ENCODE data around the gene PCDHA10. TPM values are rescaled to one million over a fixed set of nuclear protein-coding genes. Genes with fewer than 3 reads are reported as not detected.

Gene PCDHA10, protein sequence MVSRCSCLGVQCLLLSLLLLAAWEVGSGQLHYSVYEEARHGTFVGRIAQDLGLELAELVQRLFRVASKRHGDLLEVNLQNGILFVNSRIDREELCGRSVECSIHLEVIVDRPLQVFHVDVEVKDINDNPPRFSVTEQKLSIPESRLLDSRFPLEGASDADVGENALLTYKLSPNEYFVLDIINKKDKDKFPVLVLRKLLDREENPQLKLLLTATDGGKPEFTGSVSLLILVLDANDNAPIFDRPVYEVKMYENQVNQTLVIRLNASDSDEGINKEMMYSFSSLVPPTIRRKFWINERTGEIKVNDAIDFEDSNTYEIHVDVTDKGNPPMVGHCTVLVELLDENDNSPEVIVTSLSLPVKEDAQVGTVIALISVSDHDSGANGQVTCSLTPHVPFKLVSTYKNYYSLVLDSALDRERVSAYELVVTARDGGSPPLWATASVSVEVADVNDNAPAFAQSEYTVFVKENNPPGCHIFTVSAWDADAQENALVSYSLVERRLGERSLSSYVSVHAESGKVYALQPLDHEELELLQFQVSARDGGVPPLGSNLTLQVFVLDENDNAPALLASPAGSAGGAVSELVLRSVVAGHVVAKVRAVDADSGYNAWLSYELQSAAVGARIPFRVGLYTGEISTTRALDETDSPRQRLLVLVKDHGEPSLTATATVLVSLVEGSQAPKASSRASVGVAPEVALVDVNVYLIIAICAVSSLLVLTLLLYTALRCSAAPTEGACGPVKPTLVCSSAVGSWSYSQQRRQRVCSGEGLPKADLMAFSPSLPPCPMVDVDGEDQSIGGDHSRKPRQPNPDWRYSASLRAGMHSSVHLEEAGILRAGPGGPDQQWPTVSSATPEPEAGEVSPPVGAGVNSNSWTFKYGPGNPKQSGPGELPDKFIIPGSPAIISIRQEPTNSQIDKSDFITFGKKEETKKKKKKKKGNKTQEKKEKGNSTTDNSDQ
- total RNA-seq, result not detected

DNA sequence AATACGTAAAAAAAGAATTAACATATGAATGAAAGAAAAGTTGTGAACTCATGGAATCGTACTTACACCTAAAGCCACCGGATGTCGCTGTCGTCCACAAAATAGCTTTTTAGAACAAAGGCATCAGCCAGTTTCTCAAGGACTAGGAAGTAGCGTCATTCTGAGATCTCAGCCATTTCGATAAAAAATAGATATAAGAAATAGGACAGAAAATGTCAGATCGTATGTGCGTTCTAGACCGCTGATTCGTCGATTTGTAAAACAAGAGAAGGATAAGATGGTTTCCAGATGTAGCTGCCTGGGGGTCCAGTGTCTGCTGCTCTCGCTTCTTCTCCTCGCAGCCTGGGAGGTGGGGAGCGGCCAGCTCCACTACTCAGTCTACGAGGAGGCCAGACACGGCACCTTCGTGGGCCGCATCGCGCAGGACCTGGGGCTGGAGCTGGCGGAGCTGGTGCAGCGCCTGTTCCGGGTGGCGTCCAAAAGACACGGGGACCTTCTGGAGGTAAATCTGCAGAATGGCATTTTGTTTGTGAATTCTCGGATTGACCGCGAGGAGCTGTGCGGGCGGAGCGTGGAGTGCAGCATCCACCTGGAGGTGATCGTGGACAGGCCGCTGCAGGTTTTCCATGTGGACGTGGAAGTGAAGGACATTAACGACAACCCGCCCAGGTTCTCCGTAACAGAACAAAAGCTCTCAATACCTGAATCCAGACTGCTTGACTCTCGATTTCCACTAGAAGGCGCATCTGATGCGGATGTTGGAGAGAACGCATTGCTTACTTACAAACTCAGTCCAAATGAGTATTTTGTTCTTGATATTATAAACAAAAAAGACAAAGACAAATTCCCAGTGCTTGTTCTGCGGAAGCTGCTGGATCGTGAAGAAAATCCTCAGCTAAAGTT lies at the start of gene PCDHA10:
TSS of gene PCDHA10 (plus strand) at position 126 of the 903 bp plus-strand sequence. CDS start at position 278, 152 bp downstream.

DNA sequence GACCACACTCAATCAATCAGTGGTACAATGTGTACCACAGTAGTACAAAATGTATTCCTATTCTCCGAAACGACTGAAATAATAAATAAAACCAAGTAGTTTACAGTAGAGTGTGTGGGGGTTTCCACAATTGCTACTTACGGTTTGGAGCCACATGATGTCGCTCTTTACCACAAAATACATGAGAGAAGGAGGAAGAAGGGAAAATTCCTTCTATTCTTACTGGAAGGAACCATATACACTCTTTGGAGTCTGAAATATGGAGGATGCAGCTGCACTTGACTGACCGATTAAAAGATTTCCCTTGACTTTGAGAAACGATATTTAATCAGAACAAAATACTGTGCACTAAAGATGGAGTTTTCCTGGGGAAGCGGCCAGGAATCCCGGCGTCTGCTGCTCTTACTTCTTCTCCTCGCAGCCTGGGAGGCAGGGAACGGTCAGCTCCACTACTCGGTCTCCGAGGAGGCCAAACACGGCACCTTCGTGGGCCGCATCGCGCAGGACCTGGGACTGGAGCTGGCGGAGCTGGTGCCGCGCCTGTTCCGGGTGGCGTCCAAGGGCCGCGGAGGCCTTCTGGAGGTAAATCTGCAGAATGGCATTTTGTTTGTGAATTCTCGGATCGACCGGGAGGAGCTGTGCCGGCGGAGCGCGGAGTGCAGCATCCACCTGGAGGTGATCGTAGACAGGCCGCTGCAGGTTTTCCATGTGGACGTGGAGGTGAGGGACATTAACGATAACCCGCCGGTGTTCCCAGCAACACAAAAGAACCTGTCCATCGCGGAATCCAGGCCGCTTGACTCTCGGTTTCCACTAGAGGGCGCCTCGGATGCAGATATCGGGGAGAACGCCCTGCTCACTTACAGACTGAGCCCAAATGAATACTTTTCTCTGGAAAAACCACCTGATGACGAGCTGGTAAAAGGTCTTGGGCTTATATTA lies 48.6 kb upstream of the PCDHA10 start, which contains the start of gene PCDHA4:
TSS of gene PCDHA4 (plus strand) at position 235 of the 942 bp plus-strand sequence.

DNA sequence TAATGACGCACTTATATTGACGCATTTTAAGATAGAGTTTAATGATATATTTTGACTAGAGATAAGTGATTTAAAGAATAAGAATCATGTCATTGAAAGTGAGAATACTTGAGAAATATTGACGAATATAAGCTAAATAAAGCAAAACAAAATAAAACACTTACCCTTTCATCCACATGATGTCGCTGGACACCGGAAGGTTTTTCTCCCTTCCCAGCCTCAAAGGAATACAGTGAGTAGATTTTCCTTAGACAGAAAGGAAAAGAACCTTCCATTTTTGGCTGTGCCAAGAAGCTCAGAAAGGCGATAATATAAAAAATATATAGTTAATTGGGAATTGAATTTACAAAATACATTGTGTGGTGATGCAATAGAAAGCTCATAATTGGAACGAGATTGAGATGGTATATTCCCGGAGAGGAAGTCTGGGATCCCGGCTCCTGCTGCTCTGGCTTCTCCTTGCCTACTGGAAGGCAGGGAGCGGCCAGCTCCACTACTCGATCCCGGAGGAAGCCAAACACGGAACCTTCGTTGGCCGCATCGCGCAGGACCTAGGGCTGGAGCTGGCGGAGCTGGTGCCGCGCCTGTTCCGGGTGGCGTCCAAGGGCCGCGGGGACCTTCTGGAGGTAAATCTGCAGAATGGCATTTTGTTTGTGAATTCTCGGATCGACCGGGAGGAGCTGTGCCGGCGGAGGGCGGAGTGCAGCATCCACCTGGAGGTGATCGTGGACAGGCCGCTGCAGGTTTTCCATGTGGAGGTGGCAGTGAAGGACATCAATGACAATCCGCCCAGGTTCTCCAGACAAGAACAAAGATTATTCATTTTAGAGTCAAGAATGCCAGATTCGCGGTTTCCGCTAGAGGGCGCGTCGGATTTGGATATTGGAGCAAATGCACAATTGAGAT lies 34.1 kb upstream of the PCDHA10 start, which contains the start of gene PCDHA5:
TSS of gene PCDHA5 (plus strand) at position 239 of the 906 bp plus-strand sequence.

DNA sequence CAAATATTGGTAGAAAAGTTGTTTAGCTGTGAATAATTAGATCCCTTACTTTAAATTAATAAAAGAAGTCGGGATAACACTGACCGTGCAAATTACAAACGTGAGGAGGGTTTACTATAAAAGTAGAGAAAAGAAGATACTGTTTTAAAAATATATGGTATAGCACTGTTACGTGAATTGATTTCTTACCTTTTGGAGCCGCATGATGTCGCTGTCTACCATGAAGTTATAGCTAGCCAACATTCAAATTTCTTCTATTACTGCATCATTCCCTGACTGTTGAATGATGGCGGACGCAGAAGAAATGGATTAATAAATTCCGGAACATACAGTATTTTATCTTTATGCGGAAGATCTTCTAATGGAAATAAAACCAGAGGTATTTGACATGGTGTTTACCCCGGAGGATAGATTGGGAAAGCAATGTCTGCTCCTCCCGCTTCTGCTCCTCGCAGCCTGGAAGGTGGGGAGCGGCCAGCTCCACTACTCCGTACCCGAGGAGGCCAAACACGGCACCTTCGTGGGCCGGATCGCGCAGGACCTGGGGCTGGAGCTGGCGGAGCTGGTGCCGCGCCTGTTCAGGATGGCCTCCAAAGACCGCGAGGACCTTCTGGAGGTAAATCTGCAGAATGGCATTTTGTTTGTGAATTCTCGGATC lies 27.9 kb upstream of the PCDHA10 start, which contains the start of gene PCDHA6:
TSS of gene PCDHA6 (plus strand) at position 257 of the 658 bp plus-strand sequence. CDS start at position 389, 132 bp downstream.

DNA sequence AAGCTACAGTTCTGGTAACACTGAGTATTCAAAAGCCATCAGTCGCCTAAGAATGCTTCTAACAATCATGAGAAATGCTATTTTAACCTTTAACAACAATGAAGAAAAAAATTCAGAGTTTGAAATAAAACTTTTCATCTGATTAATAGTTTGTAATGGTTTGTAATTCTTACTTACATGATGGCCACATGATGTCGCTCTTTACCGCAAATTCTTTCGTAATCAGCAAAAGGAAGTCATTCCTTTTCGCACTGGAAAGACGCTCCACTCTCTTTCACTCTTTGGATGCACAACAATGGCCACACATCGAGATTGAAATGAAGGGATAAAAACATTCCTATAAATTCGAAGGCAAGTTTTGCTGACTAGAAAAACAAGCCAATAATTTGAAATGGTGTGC lies 21.7 kb upstream of the PCDHA10 start, which contains the start of gene PCDHA7:
TSS of gene PCDHA7 (plus strand) at position 277 of the 400 bp plus-strand sequence. CDS start at position 392, 115 bp downstream.

DNA sequence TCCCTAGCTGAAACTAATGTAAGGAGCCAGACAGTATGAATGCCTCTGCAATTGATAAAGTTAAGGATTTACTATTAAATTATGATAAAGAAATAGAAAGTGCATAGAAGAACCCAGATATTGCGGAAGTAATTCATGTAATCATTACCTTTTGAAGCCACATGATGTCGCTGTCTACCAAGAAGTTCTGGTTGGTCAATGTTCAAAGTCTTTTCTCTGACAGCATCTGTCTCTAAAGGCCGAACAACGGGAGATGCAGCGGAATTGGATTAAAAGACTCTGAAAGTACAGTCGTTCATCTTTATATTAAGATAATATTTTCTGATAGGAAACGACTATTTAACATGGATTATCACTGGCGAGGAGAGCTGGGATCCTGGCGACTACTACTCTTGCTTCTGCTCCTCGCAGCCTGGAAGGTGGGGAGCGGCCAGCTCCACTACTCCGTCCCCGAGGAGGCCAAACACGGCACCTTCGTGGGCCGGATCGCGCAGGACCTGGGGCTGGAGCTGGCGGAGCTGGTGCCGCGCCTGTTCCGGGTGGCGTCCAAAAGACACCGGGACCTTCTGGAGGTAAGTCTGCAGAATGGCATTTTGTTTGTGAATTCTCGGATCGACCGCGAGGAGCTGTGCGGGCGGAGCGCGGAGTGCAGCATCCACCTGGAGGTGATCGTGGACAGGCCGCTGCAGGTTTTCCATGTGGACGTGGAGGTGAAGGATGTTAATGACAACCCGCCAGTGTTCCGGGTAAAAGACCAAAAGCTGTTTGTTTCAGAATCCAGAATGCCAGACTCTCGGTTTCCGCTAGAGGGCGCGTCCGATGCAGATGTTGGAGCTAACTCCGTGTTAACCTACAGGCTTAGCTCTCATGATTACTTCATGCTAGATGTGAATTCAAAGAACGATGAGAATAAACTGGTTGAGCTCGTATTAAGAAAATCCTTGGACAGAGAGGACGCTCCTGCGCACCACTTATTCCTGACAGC lies 14.4 kb upstream of the PCDHA10 start, which contains the start of gene PCDHA8:
TSS of gene PCDHA8 (plus strand) at position 210 of the 985 bp plus-strand sequence. CDS start at position 345, 135 bp downstream.

DNA sequence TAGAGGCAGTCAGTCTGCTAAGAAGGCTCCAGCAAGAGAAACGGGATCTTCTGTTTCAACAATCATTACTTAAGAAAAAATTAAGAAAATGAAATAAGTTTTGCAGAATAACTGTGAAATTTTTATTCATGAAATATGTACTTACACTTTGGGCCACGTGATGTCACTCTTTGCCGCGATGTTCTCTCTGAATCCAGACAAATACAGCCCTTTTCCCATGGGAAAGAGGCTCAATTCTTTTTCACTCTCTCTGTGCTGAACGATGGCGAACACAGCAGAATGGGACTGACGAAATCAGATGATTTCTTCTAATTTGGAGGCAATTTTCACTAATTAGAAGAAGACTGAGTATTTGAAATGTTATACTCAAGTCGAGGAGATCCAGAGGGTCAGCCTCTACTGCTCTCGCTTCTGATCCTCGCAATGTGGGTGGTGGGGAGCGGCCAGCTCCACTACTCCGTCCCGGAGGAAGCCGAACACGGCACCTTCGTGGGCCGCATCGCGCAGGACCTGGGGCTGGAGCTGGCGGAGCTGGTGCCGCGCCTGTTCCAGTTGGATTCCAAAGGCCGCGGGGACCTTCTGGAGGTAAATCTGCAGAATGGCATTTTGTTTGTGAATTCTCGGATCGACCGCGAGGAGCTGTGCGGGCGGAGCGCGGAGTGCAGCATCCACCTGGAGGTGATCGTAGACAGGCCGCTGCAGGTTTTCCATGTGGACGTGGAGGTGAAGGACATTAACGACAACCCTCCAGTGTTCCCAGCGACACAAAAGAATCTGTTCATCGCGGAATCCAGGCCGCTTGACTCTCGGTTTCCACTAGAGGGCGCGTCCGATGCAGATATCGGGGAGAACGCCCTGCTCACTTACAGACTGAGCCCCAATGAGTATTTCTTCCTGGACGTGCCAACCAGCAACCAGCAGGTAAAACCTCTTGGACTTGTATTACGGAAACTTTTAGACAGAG lies 7.3 kb upstream of the PCDHA10 start, which contains the start of gene PCDHA9:
TSS of gene PCDHA9 (plus strand) at position 244 of the 964 bp plus-strand sequence. CDS start at position 358, 114 bp downstream.

DNA sequence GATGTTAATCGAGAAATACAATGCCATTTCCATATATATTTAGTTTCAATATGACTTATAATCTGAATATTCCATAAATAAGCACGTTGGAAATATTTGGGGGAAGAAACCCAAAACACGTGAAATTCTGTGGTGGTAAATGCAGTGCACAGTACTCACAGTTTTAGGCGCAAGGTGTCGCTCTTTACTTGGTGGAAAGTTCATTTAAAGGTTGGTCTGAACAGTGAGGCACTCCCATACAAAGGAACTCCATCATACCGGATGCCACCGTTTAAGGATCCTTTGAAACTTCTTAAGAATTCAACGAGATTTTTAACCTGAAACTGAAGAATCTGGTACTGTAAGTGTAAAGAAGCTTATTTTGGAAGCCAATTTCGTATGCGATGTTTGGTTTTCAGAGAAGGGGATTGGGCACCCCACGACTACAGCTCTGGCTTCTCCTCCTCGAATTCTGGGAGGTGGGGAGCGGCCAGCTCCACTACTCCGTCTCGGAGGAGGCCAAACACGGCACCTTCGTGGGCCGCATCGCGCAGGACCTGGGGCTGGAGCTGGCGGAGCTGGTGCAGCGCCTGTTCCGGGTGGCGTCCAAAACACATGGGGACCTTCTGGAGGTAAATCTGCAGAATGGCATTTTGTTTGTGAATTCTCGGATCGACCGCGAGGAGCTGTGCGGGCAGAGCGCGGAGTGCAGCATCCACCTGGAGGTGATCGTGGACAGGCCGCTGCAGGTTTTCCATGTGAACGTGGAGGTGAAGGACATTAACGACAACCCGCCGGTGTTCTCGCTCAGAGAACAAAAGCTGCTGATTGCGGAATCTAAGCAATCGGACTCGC lies 13.2 kb downstream of the PCDHA10 start, which contains the start of gene PCDHA11:
TSS of gene PCDHA11 (plus strand) at position 237 of the 834 bp plus-strand sequence. CDS start at position 384, 147 bp downstream.

DNA sequence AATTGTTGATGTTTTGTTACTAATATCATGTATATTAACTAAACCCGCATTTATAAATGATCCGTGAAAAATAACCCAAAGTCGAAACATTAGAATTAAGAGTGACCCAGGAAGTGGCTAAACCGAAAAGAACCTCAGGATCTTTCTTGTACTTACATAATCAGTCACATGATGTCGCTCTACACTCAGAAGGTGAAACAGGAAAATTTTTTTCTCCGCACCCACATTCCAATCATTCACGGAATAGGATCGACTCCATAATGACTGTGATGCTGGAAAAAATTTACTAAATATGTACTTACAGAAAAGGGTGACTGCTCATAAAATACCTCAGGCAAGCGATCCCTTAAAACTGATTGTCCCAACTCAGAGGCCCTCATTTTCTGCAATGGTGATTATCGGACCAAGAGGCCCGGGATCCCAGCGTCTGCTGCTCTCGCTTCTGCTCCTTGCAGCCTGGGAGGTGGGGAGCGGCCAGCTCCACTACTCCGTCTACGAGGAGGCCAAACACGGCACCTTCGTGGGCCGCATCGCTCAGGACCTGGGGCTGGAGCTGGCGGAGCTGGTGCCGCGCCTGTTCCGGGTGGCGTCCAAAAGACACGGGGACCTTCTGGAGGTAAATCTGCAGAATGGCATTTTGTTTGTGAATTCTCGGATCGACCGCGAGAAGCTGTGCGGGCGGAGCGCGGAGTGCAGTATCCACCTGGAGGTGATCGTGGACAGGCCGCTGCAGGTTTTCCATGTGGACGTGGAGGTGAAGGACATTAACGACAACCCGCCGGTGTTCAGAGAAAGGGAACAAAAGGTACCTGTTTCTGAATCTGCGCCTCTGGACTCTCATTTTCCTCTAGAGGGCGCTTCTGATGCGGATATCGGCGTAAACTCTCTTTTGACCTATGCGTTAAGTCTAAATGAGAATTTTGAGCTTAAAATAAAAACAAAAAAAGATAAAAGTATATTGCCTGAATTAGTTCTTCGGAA lies 19.7 kb downstream of the PCDHA10 start, which contains the start of gene PCDHA12:
TSS of gene PCDHA12 (plus strand) at position 224 of the 981 bp plus-strand sequence. CDS start at position 389, 165 bp downstream.

DNA sequence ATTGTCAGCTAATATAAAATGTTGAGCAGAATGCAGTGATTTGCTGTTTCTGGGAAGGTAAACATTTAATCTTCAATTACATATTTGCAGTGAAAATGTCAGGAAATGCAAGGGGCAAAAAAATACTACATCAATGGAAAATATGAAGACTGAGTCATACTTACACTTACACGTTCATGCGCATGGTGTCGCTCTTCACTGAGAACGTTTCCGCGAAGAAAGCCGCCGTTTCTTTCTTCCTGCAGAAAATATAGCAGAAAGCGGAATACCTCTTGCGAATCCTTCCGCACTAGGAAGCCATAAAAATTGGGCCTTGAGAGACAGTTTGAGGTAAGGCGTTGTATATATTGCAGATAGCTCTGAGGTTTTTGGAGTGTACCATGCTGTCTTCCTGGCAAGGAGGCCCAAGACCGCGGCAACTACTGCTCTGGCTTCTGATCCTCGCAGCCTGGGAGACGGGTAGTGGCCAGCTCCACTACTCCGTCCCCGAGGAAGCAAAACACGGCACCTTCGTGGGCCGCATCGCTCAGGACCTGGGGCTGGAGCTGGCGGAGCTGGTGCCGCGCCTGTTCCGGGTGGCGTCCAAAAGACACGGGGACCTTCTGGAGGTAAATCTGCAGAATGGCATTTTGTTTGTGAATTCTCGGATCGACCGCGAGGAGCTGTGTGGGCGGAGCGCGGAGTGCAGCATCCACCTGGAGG lies 26.3 kb downstream of the PCDHA10 start, which contains the start of gene PCDHA13:
TSS of gene PCDHA13 (plus strand) at position 236 of the 702 bp plus-strand sequence. CDS start at position 381, 145 bp downstream.

Data from activated naive CD4-positive, alpha-beta T cell treated with anti-CD3 and anti-CD28 coated beads, Interleukin-2, amount 10 ng/mL, durations not matched to agents 5 hours and 36 hours (primary cell).